VCaP (cell line): ENCODE results near the gene SPSB1.

Experiments used
- H3K27ac ChIP-seq: fragments of 450-650 bp; 2 replicates; pipeline ENCODE4 v1.5.1; 2017
- CTCF ChIP-seq: fragments of 450-650 bp; conservative IDR thresholded peaks from 2 replicates; pipeline ENCODE4 v1.5.1; 2017; ENCODE audit warnings: mild to moderate bottlenecking, moderate library complexity

SPSB1 gene

GRCh38 chr1:9251501-9251900, 41.2 kb upstream of the SPSB1 start:
- H3K27ac ChIP-seq = no peak overlapping the region
- TF ChIP-seq CTCF = no peak

GRCh38 chr1:9253004-9253403, 39.7 kb upstream of the SPSB1 start:
- H3K27ac ChIP-seq = no peak overlapping the region
- TF ChIP-seq CTCF = no peak

DNA sequence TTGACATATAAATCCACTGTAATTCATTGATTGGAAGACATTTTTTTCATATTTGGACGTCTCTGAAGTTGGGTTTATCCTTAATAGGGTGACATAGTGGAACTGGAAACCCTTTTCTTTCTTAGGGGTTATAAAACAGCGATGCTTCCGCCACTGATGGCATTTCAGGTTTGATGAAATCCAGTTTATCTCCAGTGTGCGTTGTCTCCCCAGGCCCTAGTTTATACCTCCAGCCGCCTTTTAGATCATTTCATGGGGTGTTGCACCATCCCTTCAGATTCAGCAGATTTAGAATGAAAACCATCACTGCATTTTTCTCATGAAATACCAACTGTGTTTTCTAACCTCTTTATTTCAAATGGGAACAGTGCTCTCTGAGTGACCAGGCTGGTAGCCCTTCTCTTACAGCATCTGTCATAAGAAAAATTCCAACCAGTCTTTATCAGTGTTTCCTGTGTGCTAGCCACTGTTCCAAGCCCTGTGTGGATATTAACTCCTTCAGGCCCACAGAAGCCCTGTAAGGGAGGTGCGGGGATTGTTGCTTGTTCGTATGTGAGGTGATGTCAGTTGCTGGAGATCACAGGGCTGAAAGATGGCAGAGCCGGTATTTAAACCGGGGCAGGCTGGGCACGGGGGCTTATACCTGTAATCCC, 39.1 kb upstream of the SPSB1 start:
- no peak overlapping the region for H3K27ac ChIP-seq
- no peak for TF ChIP-seq CTCF

DNA sequence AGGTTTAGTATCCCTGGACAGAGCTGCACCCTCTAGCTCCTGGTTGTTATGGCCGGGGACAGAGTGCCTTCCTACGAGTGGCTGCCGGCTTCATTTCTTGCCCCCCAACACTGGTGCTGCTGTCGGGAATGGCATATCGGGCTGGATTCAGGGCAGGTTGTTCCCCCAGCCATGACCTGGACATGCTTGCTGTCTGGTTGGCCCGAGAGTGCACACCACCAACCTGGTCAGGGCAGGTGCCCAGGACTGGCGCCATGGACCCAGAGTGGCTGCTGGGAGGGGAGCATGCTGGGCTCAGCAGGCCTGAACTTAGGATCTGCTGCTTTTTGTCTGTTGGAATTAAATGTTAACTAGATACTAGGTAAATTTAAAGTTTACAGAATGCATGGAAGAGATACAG, 36.4 kb upstream of the SPSB1 start:
- no peak overlapping the region for H3K27ac ChIP-seq
- no peak for TF ChIP-seq CTCF

DNA sequence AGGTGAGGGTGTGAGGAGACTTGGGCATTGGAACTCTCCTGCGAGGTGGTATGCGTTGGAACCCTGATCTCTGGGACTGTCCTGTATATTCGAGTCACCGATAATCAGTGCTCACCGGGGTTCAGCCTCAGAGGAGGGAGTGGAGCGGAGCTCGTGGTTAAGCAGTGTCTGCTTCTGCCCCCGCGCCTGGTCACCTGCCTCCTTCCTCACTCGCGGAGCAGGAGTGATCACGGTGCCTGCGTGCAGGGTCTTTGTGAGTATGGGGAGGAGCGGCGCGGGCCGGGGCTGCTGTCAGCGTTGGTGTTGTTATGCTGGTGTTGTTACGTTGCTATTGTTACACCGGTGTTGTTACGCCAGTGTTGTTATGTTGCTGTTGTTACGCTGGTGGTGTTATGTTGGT, 34.8 kb upstream of the SPSB1 start:
- no peak for TF ChIP-seq CTCF
- no peak overlapping the region for H3K27ac ChIP-seq

DNA sequence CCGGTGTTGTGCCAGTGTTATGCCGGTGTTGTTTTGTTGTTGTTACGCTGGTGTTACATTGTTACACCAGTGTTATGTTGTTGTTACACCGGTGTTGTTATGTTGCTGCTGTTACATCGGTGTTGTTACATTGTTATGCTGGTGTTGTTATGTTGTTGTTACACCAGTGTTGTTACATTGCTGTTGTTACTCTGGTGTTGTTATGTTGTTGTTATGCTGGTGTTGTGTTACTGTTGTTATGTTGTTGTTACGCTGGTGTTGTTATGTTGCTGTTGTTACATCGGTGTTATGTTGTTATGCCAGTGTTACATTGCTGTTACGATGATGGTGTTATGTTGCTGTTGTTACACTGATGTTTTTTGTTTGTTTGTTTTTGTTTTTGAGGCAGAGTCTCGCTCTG, 34.1 kb upstream of the SPSB1 start:
- no peak for TF ChIP-seq CTCF
- no peak overlapping the region for H3K27ac ChIP-seq

DNA sequence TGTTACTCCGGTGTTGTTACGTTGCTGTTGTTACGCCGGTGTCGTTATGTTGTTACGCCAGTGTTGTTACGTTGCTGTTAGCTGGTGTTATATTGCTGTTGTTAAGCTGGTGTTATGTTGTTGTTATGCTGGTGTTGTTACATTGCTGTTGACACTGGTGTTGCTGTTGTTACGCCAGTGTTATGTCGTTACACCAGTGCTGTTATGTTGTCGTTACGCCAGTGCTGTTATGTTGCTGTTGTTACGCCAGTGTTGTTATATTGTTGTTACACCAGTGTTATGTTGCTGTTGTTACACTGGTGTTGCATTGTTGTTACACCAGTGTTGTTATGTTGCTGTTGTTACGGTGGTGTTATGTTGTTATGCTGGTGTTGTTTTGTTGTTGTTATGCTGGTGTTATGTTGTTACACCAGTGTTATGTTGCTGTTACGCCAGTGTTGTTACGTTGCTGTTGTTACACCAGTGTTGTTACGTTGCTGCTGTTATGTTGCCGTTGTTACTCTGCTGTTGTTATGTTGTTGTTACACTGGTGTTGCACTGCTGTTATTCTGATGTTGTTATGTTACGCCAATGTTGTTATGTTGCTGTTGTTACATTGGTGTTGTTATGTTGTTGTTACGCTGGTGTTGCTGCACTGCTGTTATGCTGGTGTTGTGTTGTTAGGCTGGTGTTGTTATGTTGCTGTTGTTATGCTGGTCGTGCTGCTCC, 32.5 kb upstream of the SPSB1 start:
- no peak for TF ChIP-seq CTCF
- H3K27ac ChIP-seq = no peak overlapping the region
